HL-60 (cell line): ENCODE measurements around the gene IGFBPL1.

Experiments
- CTCF ChIP-seq: IDR thresholded peaks from one replicate; pipeline ENCODE4 v1.5.1; 2011; ENCODE audit warnings: low read length, control low read depth, inconsistent platforms; ENCODE audit not compliant: insufficient read depth
- GABPA ChIP-seq: IDR thresholded peaks from 2 replicates; pipeline ENCODE4 v1.6.1; 2012; ENCODE audit warnings: low read depth
- POLR2AphosphoS5 ChIP-seq: IDR thresholded peaks from 2 replicates; pipeline ENCODE4 v1.6.1; 2012; ENCODE audit warnings: low read depth
- REST ChIP-seq: IDR thresholded peaks from 2 replicates; pipeline ENCODE4 v1.6.1; 2012; ENCODE audit warnings: low read depth; ENCODE audit not compliant: insufficient replicate concordance
- SPI1 ChIP-seq: IDR thresholded peaks from 2 replicates; pipeline ENCODE4 v1.6.1; 2012; ENCODE audit warnings: low read depth, mild to moderate bottlenecking, borderline replicate concordance

GRCh38 chr9:38416461-38416860 is 7.8 kb downstream of the IGFBPL1 start:
- no peak for TF ChIP-seq CTCF
- no peak for TF ChIP-seq POLR2AphosphoS5
- no peak for TF ChIP-seq SPI1
- TF ChIP-seq REST, result no peak
- no peak for TF ChIP-seq GABPA
